Stimulated activated CD4-positive, alpha-beta T cell treated with anti-CD3 and anti-CD28 coated beads, Interleukin-2, amount 100 ng/mL, for 24 hours (primary cell): Measurements from ENCODE around the gene SFXN5.

Experiments used
- DNase-seq, 2 donors: peaks; one replicate each; pipeline ENCODE4 v3.0.0-alpha.2; 2020

The SFXN5 gene

GRCh38 chr2:72972352-72973136 lies 99.0 kb downstream of the SFXN5 start:
- DNase-seq = no peak

GRCh38 chr2:72971036-72971435 lies 100.5 kb downstream of the SFXN5 start:
- DNase-seq = no peak

GRCh38 chr2:72969706-72970105 lies 101.8 kb downstream of the SFXN5 start:
- DNase-seq = no peak

GRCh38 chr2:72968286-72968685 lies 103.2 kb downstream of the SFXN5 start:
- no peak for DNase-seq

- no peak for DNase-seq
Observed at GRCh38 chr2:72965770-72966450, 105.6 kb downstream of the SFXN5 start.

- DNase-seq = no peak
Observed at GRCh38 chr2:72965016-72965415, 106.5 kb downstream of the SFXN5 start.

GRCh38 chr2:72964146-72964525 lies 107.4 kb downstream of the SFXN5 start:
- no peak for DNase-seq

- no peak for DNase-seq
Observed at GRCh38 chr2:72963423-72964145, 107.9 kb downstream of the SFXN5 start.

- no peak for DNase-seq
Observed at GRCh38 chr2:72962911-72963310, 108.6 kb downstream of the SFXN5 start.

- no peak for DNase-seq
Observed at GRCh38 chr2:72961853-72962468, 109.6 kb downstream of the SFXN5 start.

GRCh38 chr2:72961036-72961720 lies 110.3 kb downstream of the SFXN5 start:
- DNase-seq = no peak

GRCh38 chr2:72959995-72960981 lies 111.2 kb downstream of the SFXN5 start:
- no peak for DNase-seq

- no peak for DNase-seq
Observed at GRCh38 chr2:72959554-72959953, 112.0 kb downstream of the SFXN5 start.

GRCh38 chr2:72958542-72959385 lies 112.7 kb downstream of the SFXN5 start:
- no peak for DNase-seq

GRCh38 chr2:72956936-72957335 lies 114.6 kb downstream of the SFXN5 start:
- DNase-seq = no peak

GRCh38 chr2:72956050-72956395 lies 115.5 kb downstream of the SFXN5 start:
- no peak for DNase-seq

GRCh38 chr2:72955228-72956049 lies 116.1 kb downstream of the SFXN5 start:
- no peak for DNase-seq

GRCh38 chr2:72954376-72955227 lies 116.9 kb downstream of the SFXN5 start:
- DNase-seq = no peak

GRCh38 chr2:72953976-72954375 lies 117.5 kb downstream of the SFXN5 start:
- no peak for DNase-seq
